ENCODE results near the gene ZMYND11.

Gene ZMYND11
- long read RNA-seq, full-length matches to known transcripts, result 11 of 52 reads
- long read RNA-seq, partial matches to known transcripts, result 10 of 52 reads
- long read RNA-seq, other reads (novel, unspliced or antisense), result 31 of 52 reads

GRCh38 chr10:135132-135600, at the start of gene ZMYND11:
Gene ZMYND11, plus strand, starts transcription at chr10:135455. Its CDS starts 44,558 bp downstream, at chr10:180013.
- TF ChIP-seq GABPA (IDR thresholded peaks at IDR 0.05; ENCODE audit: low read depth) (no peak), POLR2AphosphoS5 (IDR thresholded peaks at IDR 0.05; ENCODE audit: low read depth) (no peak), REST (IDR thresholded peaks at IDR 0.05; ENCODE audit: insufficient replicate concordance, low read depth) (no peak), SPI1 (IDR thresholded peaks at IDR 0.05; ENCODE audit: borderline replicate concordance, low read depth) (no peak), CTCF (IDR thresholded peaks at IDR 0.05; ENCODE audit: insufficient read depth, low read length) (no peak)
- DNase-seq (ENCODE audit: low read depth in 1 of 2, low spot score in 1 of 2), result peak in 1 of 2 experiments; percentile 6
- H3K4me3 ChIP-seq (replicated peaks; ENCODE audit: insufficient read depth, low read length), result peak within 1 kb of the TSS; percentile 53
- H3K27ac ChIP-seq (replicated peaks), result peak within 1 kb of the TSS; percentile 83
- H3K27me3 ChIP-seq (ENCODE audit: insufficient read depth, poor library complexity, severe bottlenecking), result no peaks in the 10 kb centered on the region

GRCh38 chr10:86031-86430, 49.2 kb upstream of the ZMYND11 start:
- H3K27ac ChIP-seq (replicated peaks), result no peak overlapping the region

More at GRCh38 chr10:86031-86430, 49.2 kb upstream of the ZMYND11 start:
- DNase-seq (ENCODE audit: low read depth in 1 of 2, low spot score in 1 of 2), result no peak
- TF ChIP-seq REST (IDR thresholded peaks at IDR 0.05; ENCODE audit: insufficient replicate concordance, low read depth), result no peak
- no peak for TF ChIP-seq CTCF (IDR thresholded peaks at IDR 0.05; ENCODE audit: insufficient read depth, low read length)
- TF ChIP-seq GABPA (IDR thresholded peaks at IDR 0.05; ENCODE audit: low read depth), result no peak
- TF ChIP-seq POLR2AphosphoS5 (IDR thresholded peaks at IDR 0.05; ENCODE audit: low read depth), result no peak
- TF ChIP-seq SPI1 (IDR thresholded peaks at IDR 0.05; ENCODE audit: borderline replicate concordance, low read depth), result no peak
- Histone ChIP-seq H3K27me3 (ENCODE audit: insufficient read depth, poor library complexity, severe bottlenecking) (no peaks in the 10 kb centered on the region), H3K4me3 (replicated peaks; ENCODE audit: insufficient read depth, low read length) (no peak overlapping the region)

Measured in HL-60 (cell line).